Measurements from ENCODE around the gene SYK. TPM values are rescaled to one million over a fixed set of nuclear protein-coding genes. Genes with fewer than 3 reads are reported as not detected.
A peak's percentile ranks its signal among the peaks of the same experiment; 100 is the strongest.
"Not testable (repeated sequence)": the region's sequence is repeated elsewhere in the genome, so short reads cannot be mapped to it uniquely, and the experiment has no call there.

Gene SYK
- total and polyA plus RNA-seq, 5 donors, result 0.97 to 9.5 (median 6.8) TPM

DNA sequence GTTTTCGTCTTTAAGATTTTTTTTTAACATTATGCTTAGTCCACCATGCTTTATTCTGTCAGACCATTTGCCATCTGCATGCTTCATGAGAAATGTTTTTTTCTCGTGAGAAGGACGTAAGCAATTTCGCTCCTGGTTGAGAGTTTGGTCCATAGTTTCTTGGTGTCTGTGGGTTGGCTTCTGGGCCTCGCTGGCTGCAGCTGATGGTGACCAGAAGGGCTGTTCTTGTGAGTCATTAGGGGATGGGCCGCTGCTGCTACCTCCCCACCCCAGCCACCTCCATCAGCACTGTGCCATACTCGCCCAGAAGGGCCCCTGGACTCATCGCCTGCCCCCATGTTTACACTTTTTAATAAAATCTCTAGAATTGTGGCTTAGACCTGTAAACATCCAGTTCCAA lies 11.4 kb downstream of the SYK start:
- WGBS, result 87% methylated on average over 8 of the region's 8 CpGs
- no peak for DNase-seq
- H3K27me3 ChIP-seq (ENCODE audit: control insufficient read depth, insufficient read depth), result no peaks in the 10 kb centered on the region
- no peak for ATAC-seq
- no peaks in the 10 kb centered on the region for H3K4me1 ChIP-seq (ENCODE audit: control insufficient read depth, insufficient read depth, low read length)
- no peak overlapping the region for H3K4me3 ChIP-seq (ENCODE audit: low read length)
- H3K27ac ChIP-seq (ENCODE audit: low read length), result no peak overlapping the region
- no peaks in the 10 kb centered on the region for H3K9me3 ChIP-seq (ENCODE audit: control insufficient read depth, low read length)
- intact Hi-C loops (cut with DNase I), result no loop called here

DNA sequence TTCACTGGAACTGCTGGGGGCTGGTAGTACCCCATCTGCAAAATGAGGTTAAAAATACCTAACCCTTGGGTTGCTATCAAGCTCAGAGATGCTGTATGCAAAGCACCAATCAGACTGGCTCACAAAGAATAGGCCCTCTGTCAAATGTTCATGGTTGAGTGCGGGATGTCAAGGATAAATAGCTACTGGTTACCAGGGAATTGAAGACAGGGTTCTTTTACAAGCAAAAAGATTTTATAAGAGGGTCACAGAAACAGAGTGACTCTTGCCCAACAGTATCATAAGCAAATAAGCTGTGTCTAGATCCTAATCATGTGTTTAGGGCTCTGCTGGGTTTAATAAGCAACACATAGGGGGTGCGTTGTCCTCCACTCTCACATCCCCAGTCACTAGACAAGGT lies 11.9 kb downstream of the SYK start:
- no peaks in the 10 kb centered on the region for H3K27me3 ChIP-seq (ENCODE audit: control insufficient read depth, insufficient read depth)
- 90% methylated on average over 2 of the region's 2 CpGs for WGBS
- ATAC-seq, result no peak

DNA sequence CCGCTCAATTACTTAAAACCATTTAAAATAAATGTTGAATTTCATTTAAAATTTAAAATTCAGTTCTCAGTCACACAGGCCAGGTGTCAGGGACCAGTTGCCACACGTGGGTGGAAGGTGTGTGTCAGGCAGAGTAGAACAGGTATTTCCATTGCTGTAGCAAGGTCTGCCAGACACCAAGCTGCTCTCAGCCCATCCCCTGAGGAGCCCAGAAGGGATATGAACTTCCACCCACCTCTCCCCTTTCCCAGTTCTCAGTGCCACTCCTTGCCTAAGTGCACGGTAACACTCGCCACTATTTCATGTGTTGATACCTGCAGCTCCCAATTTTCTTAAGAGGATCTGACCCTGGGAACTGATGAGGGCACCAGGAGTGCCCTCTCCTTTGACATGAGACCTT lies 12.7 kb downstream of the SYK start:
- no peaks in the 10 kb centered on the region for H3K9me3 ChIP-seq (ENCODE audit: control insufficient read depth, low read length)
- H3K27ac ChIP-seq (ENCODE audit: low read length), result no peak overlapping the region
- H3K27me3 ChIP-seq (ENCODE audit: control insufficient read depth, insufficient read depth), result no peaks in the 10 kb centered on the region
- H3K4me3 ChIP-seq (ENCODE audit: low read length), result no peak overlapping the region
- intact Hi-C loops (cut with DNase I), result no loop called here
- WGBS, result 92% methylated on average over 4 of the region's 4 CpGs
- no peaks in the 10 kb centered on the region for H3K4me1 ChIP-seq (ENCODE audit: control insufficient read depth, insufficient read depth, low read length)
- DNase-seq (no peak), ATAC-seq (no peak)

More for the DNA sequence above, 11.9 kb downstream of the SYK start:
- Histone ChIP-seq H3K9me3 (ENCODE audit: control insufficient read depth, low read length) (no peaks in the 10 kb centered on the region), H3K4me1 (ENCODE audit: control insufficient read depth, insufficient read depth, low read length) (no peaks in the 10 kb centered on the region), H3K27ac (ENCODE audit: low read length) (no peak overlapping the region), H3K4me3 (ENCODE audit: low read length) (no peak overlapping the region)
- intact Hi-C loops (cut with DNase I), result no loop called here
- DNase-seq, result no peak

DNA sequence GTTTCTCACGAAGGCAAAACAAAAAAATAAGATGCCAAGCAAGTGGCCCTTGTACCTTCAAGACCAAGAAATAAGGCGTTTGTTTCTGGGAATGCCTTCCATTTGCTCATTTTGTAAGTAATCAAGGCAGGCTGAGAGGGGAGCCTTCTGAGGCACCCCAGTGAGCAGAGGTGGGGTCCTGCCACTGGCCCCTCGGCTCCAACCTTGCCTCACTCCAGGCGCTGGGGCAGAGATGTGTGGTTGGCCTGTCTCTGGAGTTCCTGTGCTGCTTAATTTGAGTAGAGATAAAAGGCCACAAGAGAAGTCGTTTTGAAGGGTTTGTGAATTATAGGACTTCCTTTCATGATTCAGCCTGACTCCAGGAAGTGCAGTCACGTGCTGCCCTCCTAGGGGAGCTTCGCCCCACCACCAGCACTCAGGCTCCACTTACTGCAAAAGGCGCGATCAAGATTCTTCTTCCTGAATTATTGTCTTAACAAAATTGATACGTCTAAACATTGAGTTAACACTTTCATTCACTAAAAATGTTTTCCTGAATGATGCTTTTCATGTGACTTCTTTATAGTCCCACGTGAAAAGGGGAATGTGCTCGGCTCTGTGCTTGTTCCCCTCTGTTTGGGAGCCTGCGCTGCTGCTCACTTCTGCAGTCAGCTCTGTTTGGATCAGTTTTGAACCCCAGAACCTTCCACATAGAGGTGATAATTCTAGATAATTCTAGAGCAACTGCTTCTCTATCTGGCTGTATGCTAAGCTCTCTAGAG lies 13.7 kb downstream of the SYK start:
- no peak for DNase-seq
- no peak overlapping the region for H3K4me3 ChIP-seq (ENCODE audit: low read length)
- H3K27ac ChIP-seq (ENCODE audit: low read length), result no peak overlapping the region
- whole genome bisulfite sequencing, result 32% methylated on average over 13 of the region's 13 CpGs
- no peaks in the 10 kb centered on the region for H3K4me1 ChIP-seq (ENCODE audit: control insufficient read depth, insufficient read depth, low read length)
- ATAC-seq, result peak; percentile 36 to 61
- H3K9me3 ChIP-seq (ENCODE audit: control insufficient read depth, low read length), result no peaks in the 10 kb centered on the region
- H3K27me3 ChIP-seq (ENCODE audit: control insufficient read depth, insufficient read depth), result no peaks in the 10 kb centered on the region
- intact Hi-C loops (cut with DNase I), result no loop called here

DNA sequence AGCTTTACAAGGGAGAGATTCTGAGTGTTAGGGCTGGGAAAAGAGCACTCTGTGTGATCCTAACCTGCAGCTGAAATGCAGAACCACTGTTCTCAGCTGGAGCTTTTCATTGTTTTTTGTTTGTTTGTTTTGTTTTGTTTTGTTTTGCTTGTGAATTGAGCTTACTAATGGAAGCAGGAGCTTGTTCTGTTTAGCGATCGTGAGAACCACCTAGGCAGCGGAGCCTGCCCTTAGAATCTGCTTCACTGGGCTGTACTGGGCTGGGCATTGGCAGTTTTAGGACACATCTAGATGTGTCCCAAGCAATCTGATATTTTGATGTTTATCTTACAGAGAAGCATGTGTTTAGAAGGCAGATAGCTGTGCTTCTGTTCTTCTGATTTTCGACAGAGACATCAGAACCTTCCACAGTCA lies 14.3 kb downstream of the SYK start:
- ATAC-seq (no peak), DNase-seq (no peak)
- intact Hi-C loops (cut with DNase I), result no loop called here
- Histone ChIP-seq H3K9me3 (ENCODE audit: control insufficient read depth, low read length) (no peaks in the 10 kb centered on the region), H3K4me3 (ENCODE audit: low read length) (no peak overlapping the region), H3K27me3 (ENCODE audit: control insufficient read depth, insufficient read depth) (no peaks in the 10 kb centered on the region), H3K27ac (ENCODE audit: low read length) (no peak overlapping the region), H3K4me1 (ENCODE audit: control insufficient read depth, insufficient read depth, low read length) (no peaks in the 10 kb centered on the region)
- WGBS, result 85% methylated on average over 4 of the region's 4 CpGs

DNA sequence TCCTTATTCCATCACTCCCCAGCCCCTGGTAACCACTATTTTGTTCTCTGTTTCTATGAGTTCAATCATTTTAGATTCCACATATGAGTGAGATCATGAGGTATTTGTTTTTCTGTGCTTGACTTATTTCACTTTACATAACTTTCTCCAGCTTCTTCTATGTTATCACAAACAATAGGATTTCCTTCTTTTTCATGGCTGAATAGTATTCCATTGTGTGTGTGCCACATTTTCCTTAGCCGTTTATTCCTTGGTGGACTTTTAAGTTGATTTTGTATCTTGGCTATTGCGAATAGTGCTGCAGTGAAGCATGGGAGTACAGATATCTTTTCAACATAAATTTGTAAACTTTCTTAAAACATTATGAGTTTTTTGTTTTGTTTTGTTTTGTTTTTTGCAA lies 15.1 kb downstream of the SYK start:
- 96% methylated on average over 2 of the region's 2 CpGs for WGBS
- no peaks in the 10 kb centered on the region for H3K4me1 ChIP-seq (ENCODE audit: control insufficient read depth, insufficient read depth, low read length)
- no peaks in the 10 kb centered on the region for H3K9me3 ChIP-seq (ENCODE audit: control insufficient read depth, low read length)
- H3K27ac ChIP-seq (ENCODE audit: low read length), result no peak overlapping the region
- no peaks in the 10 kb centered on the region for H3K27me3 ChIP-seq (ENCODE audit: control insufficient read depth, insufficient read depth)
- no peak overlapping the region for H3K4me3 ChIP-seq (ENCODE audit: low read length)
- ATAC-seq (no peak), DNase-seq (no peak)
- intact Hi-C loops (cut with DNase I), result no loop called here

GRCh38 chr9:90818279-90818678 lies 16.7 kb downstream of the SYK start:
- DNase-seq, result no peak
- intact Hi-C loops (cut with DNase I), result no loop called here
- 78% methylated on average over 6 of the region's 6 CpGs for WGBS
- Histone ChIP-seq H3K4me1 (ENCODE audit: control insufficient read depth, insufficient read depth, low read length) (no peaks in the 10 kb centered on the region), H3K27ac (ENCODE audit: low read length) (no peak overlapping the region), H3K27me3 (ENCODE audit: control insufficient read depth, insufficient read depth) (no peaks in the 10 kb centered on the region), H3K4me3 (ENCODE audit: low read length) (no peak overlapping the region), H3K9me3 (ENCODE audit: control insufficient read depth, low read length) (no peaks in the 10 kb centered on the region)
- no peak for ATAC-seq

GRCh38 chr9:90820406-90820805 lies 18.8 kb downstream of the SYK start:
- H3K4me3 ChIP-seq (ENCODE audit: low read length); intact Hi-C loops (cut with DNase I); ATAC-seq; H3K4me1 ChIP-seq (ENCODE audit: control insufficient read depth, insufficient read depth, low read length); DNase-seq; H3K27ac ChIP-seq (ENCODE audit: low read length); H3K27me3 ChIP-seq (ENCODE audit: control insufficient read depth, insufficient read depth); H3K9me3 ChIP-seq (ENCODE audit: control insufficient read depth, low read length): not testable (repeated sequence)
- 66% methylated on average over 4 of the region's 4 CpGs for WGBS

GRCh38 chr9:90821236-90821635 lies 19.6 kb downstream of the SYK start:
- H3K27me3 ChIP-seq (ENCODE audit: control insufficient read depth, insufficient read depth); intact Hi-C loops (cut with DNase I); ATAC-seq; DNase-seq; H3K4me3 ChIP-seq (ENCODE audit: low read length); H3K4me1 ChIP-seq (ENCODE audit: control insufficient read depth, insufficient read depth, low read length); H3K27ac ChIP-seq (ENCODE audit: low read length); H3K9me3 ChIP-seq (ENCODE audit: control insufficient read depth, low read length): not testable (repeated sequence)
- 76% methylated on average over 1 of the region's 1 CpG for WGBS

- H3K27me3 ChIP-seq (ENCODE audit: control insufficient read depth, insufficient read depth), result no peaks in the 10 kb centered on the region
- WGBS, result 85% methylated on average over 5 of the region's 5 CpGs
- ATAC-seq (no peak), DNase-seq (no peak)
- H3K4me1 ChIP-seq (ENCODE audit: control insufficient read depth, insufficient read depth, low read length), result no peaks in the 10 kb centered on the region
- intact Hi-C loops (cut with DNase I), result no loop called here
- no peaks in the 10 kb centered on the region for H3K9me3 ChIP-seq (ENCODE audit: control insufficient read depth, low read length)
- no peak overlapping the region for H3K4me3 ChIP-seq (ENCODE audit: low read length)
- H3K27ac ChIP-seq (ENCODE audit: low read length), result no peak overlapping the region
These were observed 20.1 kb downstream of the SYK start for GRCh38 chr9:90821697-90822096.

- Histone ChIP-seq H3K9me3 (ENCODE audit: control insufficient read depth, low read length) (no peaks in the 10 kb centered on the region), H3K4me3 (ENCODE audit: low read length) (no peak overlapping the region), H3K27ac (ENCODE audit: low read length) (no peak overlapping the region), H3K4me1 (ENCODE audit: control insufficient read depth, insufficient read depth, low read length) (no peaks in the 10 kb centered on the region), H3K27me3 (ENCODE audit: control insufficient read depth, insufficient read depth) (no peaks in the 10 kb centered on the region)
- intact Hi-C loops (cut with DNase I), result no loop called here
- no peak for ATAC-seq
- DNase-seq, result no peak
- WGBS, result 91% methylated on average over 2 of the region's 2 CpGs
These were observed 21.2 kb downstream of the SYK start for GRCh38 chr9:90822866-90823265.

- DNase-seq (no peak), ATAC-seq (no peak)
- Histone ChIP-seq H3K27me3 (ENCODE audit: control insufficient read depth, insufficient read depth) (no peaks in the 10 kb centered on the region), H3K4me1 (ENCODE audit: control insufficient read depth, insufficient read depth, low read length) (no peaks in the 10 kb centered on the region), H3K4me3 (ENCODE audit: low read length) (no peak overlapping the region), H3K9me3 (ENCODE audit: control insufficient read depth, low read length) (no peaks in the 10 kb centered on the region), H3K27ac (ENCODE audit: low read length) (no peak overlapping the region)
- intact Hi-C loops (cut with DNase I), result no loop called here
- WGBS, result 49% methylated on average over 1 of the region's 1 CpG
These were observed 24.0 kb downstream of the SYK start for GRCh38 chr9:90825586-90825985.
